Kidney (tissue), 22 donors: ENCODE results near the gene NRGN. TPM values are rescaled to one million over a fixed set of nuclear protein-coding genes. Genes with fewer than 3 reads are reported as not detected.
A peak's percentile ranks its signal among the peaks of the same experiment; 100 is the strongest.

Experiments
- DNase-seq, 5 donors: peaks; one replicate each; pipeline ENCODE4 v3.0.0-alpha.2; 2013 to 2020
- FAIRE-seq: peaks from 2 replicates; lab custom pipeline; 2012; peaks lifted over from hg19 to GRCh38; lab: Jason Lieb, UNC
- H3K27ac ChIP-seq, 2 donors: one replicate each; pipeline ENCODE4 v1.7.0; 2013; ENCODE audit warnings: low read depth in 2 of 2, low read length in 2 of 2, inconsistent platforms in 1 of 2
- H3K27me3 ChIP-seq: one replicate; pipeline ENCODE4 v1.7.1; 2013; ENCODE audit warnings: low read length, inconsistent platforms; ENCODE audit not compliant: control insufficient read depth, insufficient read depth
- H3K36me3 ChIP-seq, 3 donors: one replicate each; pipeline versions ENCODE4 v1.7.0 to v1.7.1; 2013; ENCODE audit warnings: low read length in 3 of 3, control low read depth in 1 of 3, inconsistent platforms in 1 of 3; ENCODE audit not compliant: insufficient read depth in 3 of 3, control insufficient read depth in 2 of 3
- H3K4me1 ChIP-seq, 3 donors: one replicate each; pipeline versions ENCODE4 v1.7.0 to v1.7.1; 2013; ENCODE audit warnings: low read length in 3 of 3, inconsistent platforms in 1 of 3, low read depth in 1 of 3; ENCODE audit not compliant: control insufficient read depth in 2 of 3, insufficient read depth in 2 of 3
- H3K4me3 ChIP-seq, 3 donors: one replicate each; pipeline versions ENCODE4 v1.7.0 to v1.8.1; 2013; ENCODE audit warnings: low read length in 3 of 3, control low read depth in 1 of 3, inconsistent platforms in 1 of 3
- H3K9ac ChIP-seq, 3 donors: one replicate each; pipeline versions ENCODE4 v1.7.0 to v1.7.1; 2013; ENCODE audit warnings: low read length in 3 of 3, control low read depth in 1 of 3, inconsistent platforms in 1 of 3
- H3K9me3 ChIP-seq, 3 donors: one replicate each; pipeline versions ENCODE4 v1.7.0 to v1.7.1; 2013; ENCODE audit warnings: low read length in 3 of 3, control low read depth in 1 of 3, inconsistent platforms in 1 of 3; ENCODE audit not compliant: control insufficient read depth in 2 of 3, insufficient read depth in 1 of 3
- CTCF ChIP-seq: IDR thresholded peaks from 3 replicates; pipeline ENCODE4 v1.5.1; 2012; ENCODE audit warnings: mild to moderate bottlenecking, moderate library complexity, borderline replicate concordance; ENCODE audit not compliant: insufficient read depth; ENCODE audit errors: extremely low read depth
- intact Hi-C: fragments of 100-400 bp; cut with DNase I; formaldehyde crosslinking; loops from one replicate; pipeline ENCODE4 v1.11.1; 2022
- long read RNA-seq, 10 donors: library from polyadenylated mRNA in 1 of 10; unstranded in 1 of 10; transcript quantifications; one replicate each; pipeline ENCODE4 v2.0.0 and lab custom pipeline, GENCODE V29; 2021 to 2026
- polyA plus RNA-seq: library from polyadenylated mRNA; stranded (reverse); fragments of 350-450 nt; fragmentation: Illumina TruSeq; extraction: RNeasy Lipid Tissue Mini Kit (QIAGEN cat#74804); gene quantifications from one replicate; pipeline ENCODE4 v1.2.3, GENCODE V29; 2014; ENCODE audit warnings: low read depth, low replicate concordance; ENCODE audit not compliant: insufficient read depth
- total RNA-seq: library from RNA; stranded (reverse); fragmentation: NEBNext Ultra II Directional; extraction: Animal tissue kit (Norgen Biotek cat#: 25700); gene quantifications from one replicate; pipeline ENCODE4 v1.2.1, GENCODE V29; 2021
- donor health status: control.
- donor health status: control.
- donor health status: control.
- donor health status: control.
- donor health status: control.
- donor health status: DM: yes; HTN: yes; CAD: no.
- donor health status: Normal renal cell carcinoma (clear cell type).

The NRGN gene
- total RNA-seq (17.9 TPM), polyA plus RNA-seq (55.9 TPM)
- long read RNA-seq, donor 1, partial matches to known transcripts = 0 of 17 reads
- long read RNA-seq, donor 1, other reads (novel, unspliced or antisense) = 17 of 17 reads
- long read RNA-seq, donor 2, partial matches to known transcripts = 0 of 7 reads
- long read RNA-seq, donor 2, other reads (novel, unspliced or antisense) = 7 of 7 reads
- long read RNA-seq, donor 3, partial matches to known transcripts = 0 of 8 reads
- long read RNA-seq, donor 3, other reads (novel, unspliced or antisense) = 8 of 8 reads
- long read RNA-seq, donor 4, partial matches to known transcripts = 6 of 17 reads
- long read RNA-seq, donor 4, other reads (novel, unspliced or antisense) = 11 of 17 reads
- long read RNA-seq, donor 5 = 0 reads
- long read RNA-seq, donor 6, partial matches to known transcripts = 0 of 8 reads
- long read RNA-seq, donor 6, other reads (novel, unspliced or antisense) = 8 of 8 reads
- long read RNA-seq, donor 7, partial matches to known transcripts = 3 of 9 reads
- long read RNA-seq, donor 7, other reads (novel, unspliced or antisense) = 6 of 9 reads
- long read RNA-seq, donor 8, partial matches to known transcripts = 0 of 13 reads
- long read RNA-seq, donor 8, other reads (novel, unspliced or antisense) = 13 of 13 reads
- long read RNA-seq, donor 9, partial matches to known transcripts = 6 of 6 reads
- long read RNA-seq, donor 9, other reads (novel, unspliced or antisense) = 0 of 6 reads
- long read RNA-seq, donor 10, partial matches to known transcripts = 0 of 13 reads
- long read RNA-seq, donor 10, other reads (novel, unspliced or antisense) = 13 of 13 reads

GRCh38 chr11:124739479-124740276 is at the start of gene NRGN:
NRGN (plus strand) TSS chr11:124739942; CDS start chr11:124740085, 143 bp downstream.
- FAIRE-seq (peak; percentile 21), DNase-seq (peak; percentile 96 to 98 (median 97))
- TF ChIP-seq CTCF = no peak
- peak within 1 kb of the TSS in 1 of 3 donors; percentile 8 for H3K9ac ChIP-seq
- no peaks in the 10 kb centered on the region for H3K9me3 ChIP-seq
- H3K27ac ChIP-seq = no peak within 1 kb of the TSS
- peaks cover 0 to 10% (median 5%) of the 10 kb centered on the region in 3 donors for H3K4me1 ChIP-seq
- intact Hi-C loops = no loop called here
- H3K27me3 ChIP-seq = peaks cover 27% of the 10 kb centered on the region
- peak within 1 kb of the TSS; percentile 45 to 63 (median 56) for H3K4me3 ChIP-seq
- H3K36me3 ChIP-seq = no peaks in the 10 kb centered on the region

- DNase-seq (no peak), FAIRE-seq (no peak)
- H3K36me3 ChIP-seq = no peaks in the 10 kb centered on the region
- H3K9me3 ChIP-seq = no peaks in the 10 kb centered on the region
- no peak for TF ChIP-seq CTCF
- H3K9ac ChIP-seq = no peak overlapping the region
- no peaks in the 10 kb centered on the region for H3K4me1 ChIP-seq
- no peak overlapping the region for H3K27ac ChIP-seq
- intact Hi-C loops = no loop called here
- no peaks in the 10 kb centered on the region for H3K27me3 ChIP-seq
- no peak overlapping the region for H3K4me3 ChIP-seq
These were observed 46.6 kb upstream of the NRGN start for GRCh38 chr11:124693142-124693541.

GRCh38 chr11:124699547-124699946 is 40.2 kb upstream of the NRGN start:
- H3K4me3 ChIP-seq = no peak overlapping the region
- intact Hi-C loops = no loop called here

More at GRCh38 chr11:124699547-124699946, 40.2 kb upstream of the NRGN start:
- no peak overlapping the region for H3K27ac ChIP-seq
- no peaks in the 10 kb centered on the region for H3K9me3 ChIP-seq
- no peak for FAIRE-seq
- no peak for TF ChIP-seq CTCF
- H3K27me3 ChIP-seq = no peaks in the 10 kb centered on the region
- no peak overlapping the region for H3K9ac ChIP-seq
- H3K36me3 ChIP-seq = no peaks in the 10 kb centered on the region
- DNase-seq = no peak
- H3K4me1 ChIP-seq = no peaks in the 10 kb centered on the region
